WTC11 (cell line): Measurements from ENCODE around the gene EMC9. TPM values are rescaled to one million over a fixed set of nuclear protein-coding genes. Genes with fewer than 3 reads are reported as not detected.

ENCODE experiments used
- ATAC-seq: fragments of 200-7000 bp; cut with Tn5 transposase; 2 replicates; pipeline ENCODE4 v1.10.0; 2021; ENCODE audit warnings: mild to moderate bottlenecking, moderate library complexity
- CTCF ChIA-PET: fragments of 300-600 bp; sonication (Branson Sonifier 250); formaldehyde crosslinking; loops from one replicate; lab custom pipeline; 2021; ENCODE audit warnings: antibody characterized with exemption; lab: Charles Lee
- POLR2A ChIA-PET: fragments of 350-600 bp; sonication (Branson Sonifier 250); formaldehyde crosslinking; loops from one replicate; lab custom pipeline; 2021; ENCODE audit warnings: antibody characterized with exemption; lab: Charles Lee
- DNase-seq: peaks from one replicate; pipeline ENCODE4 v3.0.0; 2021; ENCODE audit warnings: low spot score
- H3K27ac Mint-ChIP-seq: 2 replicates; pipeline ENCODE4 v1.8.0; 2021; ENCODE audit warnings: mixed read lengths
- H3K27me3 Mint-ChIP-seq: 2 replicates; pipeline ENCODE4 v1.8.0; 2021; ENCODE audit warnings: low read depth, mild to moderate bottlenecking, moderate library complexity, mixed read lengths
- H3K36me3 Mint-ChIP-seq: 2 replicates; pipeline ENCODE4 v1.8.0; 2021; ENCODE audit warnings: mixed read lengths
- H3K4me1 Mint-ChIP-seq: 2 replicates; pipeline ENCODE4 v1.8.0; 2022; ENCODE audit warnings: mixed read lengths
- H3K4me3 Mint-ChIP-seq: 2 replicates; pipeline ENCODE4 v1.8.0; 2021; ENCODE audit warnings: mild to moderate bottlenecking, moderate library complexity, mixed read lengths
- H3K9me3 Mint-ChIP-seq: 2 replicates; pipeline ENCODE4 v1.8.0; 2021; ENCODE audit warnings: mixed read lengths
- CREM ChIP-seq: sonication (generic); formaldehyde crosslinking; IDR thresholded peaks from 2 replicates; pipeline ENCODE4 v1.8.1; 2022; ENCODE audit warnings: mild to moderate bottlenecking, missing genetic modification reagents, moderate library complexity
- ELF4 ChIP-seq: sonication (generic); formaldehyde crosslinking; IDR thresholded peaks from 2 replicates; pipeline ENCODE4 v1.8.1; 2022; ENCODE audit warnings: low read depth, mild to moderate bottlenecking, moderate library complexity, missing genetic modification reagents
- FOXJ3 ChIP-seq: sonication (generic); formaldehyde crosslinking; IDR thresholded peaks from 2 replicates; pipeline ENCODE4 v1.9.0; 2021; ENCODE audit warnings: missing genetic modification reagents, mild to moderate bottlenecking, borderline replicate concordance
- GABPB1 ChIP-seq: sonication (generic); formaldehyde crosslinking; IDR thresholded peaks from 2 replicates; pipeline ENCODE4 v1.8.1; 2023; ENCODE audit warnings: mild to moderate bottlenecking, missing genetic modification reagents
- JUN ChIP-seq: sonication (generic); formaldehyde crosslinking; IDR thresholded peaks from 2 replicates; pipeline ENCODE4 v1.8.0; 2023; ENCODE audit warnings: mild to moderate bottlenecking, missing genetic modification reagents
- MAX ChIP-seq: sonication (generic); formaldehyde crosslinking; IDR thresholded peaks from 2 replicates; pipeline ENCODE4 v1.8.0; 2022; ENCODE audit warnings: mild to moderate bottlenecking, missing genetic modification reagents
- NFATC4 ChIP-seq: fragments of 250-450 bp; sonication (Bioruptor Pico); IDR thresholded peaks from 2 replicates; pipeline ENCODE4 v1.9.0; 2021; ENCODE audit warnings: mild to moderate bottlenecking
- NFE2L1 ChIP-seq: sonication (generic); formaldehyde crosslinking; IDR thresholded peaks from 2 replicates; pipeline ENCODE4 v1.8.1; 2023; ENCODE audit warnings: missing genetic modification reagents
- OVOL2 ChIP-seq: fragments of 250-450 bp; sonication (Bioruptor Pico); IDR thresholded peaks from 2 replicates; pipeline ENCODE4 v1.9.0; 2021; ENCODE audit warnings: mild to moderate bottlenecking, borderline replicate concordance
- RORB ChIP-seq: fragments of 250-450 bp; sonication (Bioruptor Pico); IDR thresholded peaks from 2 replicates; pipeline ENCODE4 v1.9.0; 2021; ENCODE audit warnings: mild to moderate bottlenecking
- SMAD3 ChIP-seq: sonication (generic); formaldehyde crosslinking; IDR thresholded peaks from 2 replicates; pipeline ENCODE4 v1.8.0; 2022; ENCODE audit warnings: missing genetic modification reagents, mild to moderate bottlenecking, borderline replicate concordance
- SOX15 ChIP-seq: fragments of 250-450 bp; sonication (Bioruptor Pico); IDR thresholded peaks from 2 replicates; pipeline ENCODE4 v1.9.0; 2021; ENCODE audit warnings: mild to moderate bottlenecking
- USF1 ChIP-seq: sonication (generic); formaldehyde crosslinking; IDR thresholded peaks from 2 replicates; pipeline ENCODE4 v1.8.0; 2022; ENCODE audit warnings: mild to moderate bottlenecking, missing genetic modification reagents
- ZBTB43 ChIP-seq: sonication (generic); formaldehyde crosslinking; IDR thresholded peaks from 2 replicates; pipeline ENCODE4 v1.8.1; 2023; ENCODE audit warnings: mild to moderate bottlenecking, missing genetic modification reagents
- ZNF121 ChIP-seq: sonication (generic); formaldehyde crosslinking; IDR thresholded peaks from 2 replicates; pipeline ENCODE4 v1.8.0; 2023; ENCODE audit warnings: missing genetic modification reagents
- ZNF671 ChIP-seq: fragments of 250-450 bp; sonication (Bioruptor Pico); IDR thresholded peaks from 2 replicates; pipeline ENCODE4 v1.8.0; 2021; ENCODE audit warnings: mild to moderate bottlenecking
- total RNA-seq: library from RNA; stranded (reverse); gene quantifications from 3 replicates; pipeline ENCODE4 v1.2.3, GENCODE V29; 2021
- TF ChIP-seq, protein P1 (sequence below): sonication (generic); formaldehyde crosslinking; IDR thresholded peaks from 2 replicates; pipeline ENCODE4 v1.8.1; 2023; ENCODE audit warnings: mild to moderate bottlenecking, missing genetic modification reagents, moderate library complexity
- TF ChIP-seq, protein P2 (sequence below): sonication (generic); formaldehyde crosslinking; IDR thresholded peaks from 2 replicates; pipeline ENCODE4 v1.8.1; 2023; ENCODE audit warnings: mild to moderate bottlenecking, missing genetic modification reagents, borderline replicate concordance
- TF ChIP-seq, protein P3 (sequence below): fragments of 250-450 bp; sonication (Bioruptor Pico); IDR thresholded peaks from 2 replicates; pipeline ENCODE4 v2.1.2; 2022; ENCODE audit warnings: mild to moderate bottlenecking, moderate library complexity
- TF ChIP-seq, protein P4 (sequence below): fragments of 250-450 bp; sonication (Bioruptor Pico); conservative IDR thresholded peaks from 2 replicates; pipeline ENCODE4 v1.9.0; 2021; ENCODE audit warnings: mild to moderate bottlenecking

The EMC9 gene
- total RNA-seq, 1 experiment from 2014 or later: 44.4 TPM

- H3K27me3 Mint-ChIP-seq: no peaks in the 10 kb centered on the region
- no peak for ATAC-seq
- peaks cover 29% of the 10 kb centered on the region for H3K36me3 Mint-ChIP-seq
- POLR2A ChIA-PET: no interaction called here
- CTCF ChIA-PET: interaction anchor here (1.5 kb wide), 1 partner anchor 18 kb away, joined by 3 read pairs; the partner anchor contains the start of gene IRF9
- H3K4me1 Mint-ChIP-seq: peaks cover 29% of the 10 kb centered on the region
- H3K4me3 Mint-ChIP-seq: no peak overlapping the region
- no peak for TF ChIP-seq ELF4
- TF ChIP-seq ZNF121: no peak
- no peak for TF ChIP-seq GABPB1
- no peak for TF ChIP-seq OVOL2
- TF ChIP-seq CREM (CRISPR knock-in tag): no peak
- no peak for TF ChIP-seq NFATC4 (CRISPR knock-in tag)
- TF ChIP-seq, protein P1, sequence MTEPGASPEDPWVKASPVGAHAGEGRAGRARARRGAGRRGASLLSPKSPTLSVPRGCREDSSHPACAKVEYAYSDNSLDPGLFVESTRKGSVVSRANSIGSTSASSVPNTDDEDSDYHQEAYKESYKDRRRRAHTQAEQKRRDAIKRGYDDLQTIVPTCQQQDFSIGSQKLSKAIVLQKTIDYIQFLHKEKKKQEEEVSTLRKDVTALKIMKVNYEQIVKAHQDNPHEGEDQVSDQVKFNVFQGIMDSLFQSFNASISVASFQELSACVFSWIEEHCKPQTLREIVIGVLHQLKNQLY: no peak
- TF ChIP-seq JUN: no peak
- no peak for TF ChIP-seq ZNF671 (CRISPR knock-in tag)
- H3K9me3 Mint-ChIP-seq: no peaks in the 10 kb centered on the region
- no peak overlapping the region for H3K27ac Mint-ChIP-seq
- DNase-seq: no peak
Measured at GRCh38 chr14:24143511-24143910, 2.1 kb upstream of the EMC9 start.

- DNase-seq: no peak
- peak overlapping the region; percentile 95 for H3K4me3 Mint-ChIP-seq
Measured at GRCh38 chr14:24139272-24139934, 2.0 kb downstream of the EMC9 start.

GRCh38 chr14:24138396-24139271 is 2.8 kb downstream of the EMC9 start:
- peak overlapping the region; percentile 95 for H3K4me3 Mint-ChIP-seq
- H3K36me3 Mint-ChIP-seq: peaks cover 33% of the 10 kb centered on the region
- no peaks in the 10 kb centered on the region for H3K9me3 Mint-ChIP-seq
- ChIA-PET CTCF (interaction anchor here (0.7 to 4.3 kb wide), 5 partner anchors 17 to 77 kb away, joined by 3 to 31 read pairs (median 5); partner anchors contain the start of genes IRF9 and MDP1), POLR2A (interaction anchor here (0.6 to 1.7 kb wide), 4 partner anchors 9 to 495 kb away, joined by 3 to 5 read pairs (median 3); partner anchors contain the start of genes DCAF11, NRL and PCK2)
- H3K4me1 Mint-ChIP-seq: peaks cover 31% of the 10 kb centered on the region
- no peak for DNase-seq
- ATAC-seq: no peak
- H3K27me3 Mint-ChIP-seq: no peaks in the 10 kb centered on the region
- H3K27ac Mint-ChIP-seq: peak overlapping the region; percentile 80
- TF ChIP-seq, protein P2, sequence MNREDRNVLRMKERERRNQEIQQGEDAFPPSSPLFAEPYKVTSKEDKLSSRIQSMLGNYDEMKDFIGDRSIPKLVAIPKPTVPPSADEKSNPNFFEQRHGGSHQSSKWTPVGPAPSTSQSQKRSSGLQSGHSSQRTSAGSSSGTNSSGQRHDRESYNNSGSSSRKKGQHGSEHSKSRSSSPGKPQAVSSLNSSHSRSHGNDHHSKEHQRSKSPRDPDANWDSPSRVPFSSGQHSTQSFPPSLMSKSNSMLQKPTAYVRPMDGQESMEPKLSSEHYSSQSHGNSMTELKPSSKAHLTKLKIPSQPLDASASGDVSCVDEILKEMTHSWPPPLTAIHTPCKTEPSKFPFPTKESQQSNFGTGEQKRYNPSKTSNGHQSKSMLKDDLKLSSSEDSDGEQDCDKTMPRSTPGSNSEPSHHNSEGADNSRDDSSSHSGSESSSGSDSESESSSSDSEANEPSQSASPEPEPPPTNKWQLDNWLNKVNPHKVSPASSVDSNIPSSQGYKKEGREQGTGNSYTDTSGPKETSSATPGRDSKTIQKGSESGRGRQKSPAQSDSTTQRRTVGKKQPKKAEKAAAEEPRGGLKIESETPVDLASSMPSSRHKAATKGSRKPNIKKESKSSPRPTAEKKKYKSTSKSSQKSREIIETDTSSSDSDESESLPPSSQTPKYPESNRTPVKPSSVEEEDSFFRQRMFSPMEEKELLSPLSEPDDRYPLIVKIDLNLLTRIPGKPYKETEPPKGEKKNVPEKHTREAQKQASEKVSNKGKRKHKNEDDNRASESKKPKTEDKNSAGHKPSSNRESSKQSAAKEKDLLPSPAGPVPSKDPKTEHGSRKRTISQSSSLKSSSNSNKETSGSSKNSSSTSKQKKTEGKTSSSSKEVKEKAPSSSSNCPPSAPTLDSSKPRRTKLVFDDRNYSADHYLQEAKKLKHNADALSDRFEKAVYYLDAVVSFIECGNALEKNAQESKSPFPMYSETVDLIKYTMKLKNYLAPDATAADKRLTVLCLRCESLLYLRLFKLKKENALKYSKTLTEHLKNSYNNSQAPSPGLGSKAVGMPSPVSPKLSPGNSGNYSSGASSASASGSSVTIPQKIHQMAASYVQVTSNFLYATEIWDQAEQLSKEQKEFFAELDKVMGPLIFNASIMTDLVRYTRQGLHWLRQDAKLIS: no peak
- no peak for TF ChIP-seq FOXJ3 (CRISPR knock-in tag)
- no peak for TF ChIP-seq USF1 (CRISPR knock-in tag)
- no peak for TF ChIP-seq RORB (CRISPR knock-in tag)
- TF ChIP-seq MAX (CRISPR knock-in tag): no peak
- TF ChIP-seq SMAD3: no peak
- no peak for TF ChIP-seq SOX15 (CRISPR knock-in tag)
- TF ChIP-seq, protein P3, sequence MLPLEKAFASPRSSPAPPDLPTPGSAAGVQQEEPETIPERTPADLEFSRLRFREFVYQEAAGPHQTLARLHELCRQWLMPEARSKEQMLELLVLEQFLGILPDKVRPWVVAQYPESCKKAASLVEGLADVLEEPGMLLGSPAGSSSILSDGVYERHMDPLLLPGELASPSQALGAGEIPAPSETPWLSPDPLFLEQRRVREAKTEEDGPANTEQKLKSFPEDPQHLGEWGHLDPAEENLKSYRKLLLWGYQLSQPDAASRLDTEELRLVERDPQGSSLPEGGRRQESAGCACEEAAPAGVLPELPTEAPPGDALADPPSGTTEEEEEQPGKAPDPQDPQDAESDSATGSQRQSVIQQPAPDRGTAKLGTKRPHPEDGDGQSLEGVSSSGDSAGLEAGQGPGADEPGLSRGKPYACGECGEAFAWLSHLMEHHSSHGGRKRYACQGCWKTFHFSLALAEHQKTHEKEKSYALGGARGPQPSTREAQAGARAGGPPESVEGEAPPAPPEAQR (CRISPR knock-in tag): no peak
- TF ChIP-seq, protein P4, sequence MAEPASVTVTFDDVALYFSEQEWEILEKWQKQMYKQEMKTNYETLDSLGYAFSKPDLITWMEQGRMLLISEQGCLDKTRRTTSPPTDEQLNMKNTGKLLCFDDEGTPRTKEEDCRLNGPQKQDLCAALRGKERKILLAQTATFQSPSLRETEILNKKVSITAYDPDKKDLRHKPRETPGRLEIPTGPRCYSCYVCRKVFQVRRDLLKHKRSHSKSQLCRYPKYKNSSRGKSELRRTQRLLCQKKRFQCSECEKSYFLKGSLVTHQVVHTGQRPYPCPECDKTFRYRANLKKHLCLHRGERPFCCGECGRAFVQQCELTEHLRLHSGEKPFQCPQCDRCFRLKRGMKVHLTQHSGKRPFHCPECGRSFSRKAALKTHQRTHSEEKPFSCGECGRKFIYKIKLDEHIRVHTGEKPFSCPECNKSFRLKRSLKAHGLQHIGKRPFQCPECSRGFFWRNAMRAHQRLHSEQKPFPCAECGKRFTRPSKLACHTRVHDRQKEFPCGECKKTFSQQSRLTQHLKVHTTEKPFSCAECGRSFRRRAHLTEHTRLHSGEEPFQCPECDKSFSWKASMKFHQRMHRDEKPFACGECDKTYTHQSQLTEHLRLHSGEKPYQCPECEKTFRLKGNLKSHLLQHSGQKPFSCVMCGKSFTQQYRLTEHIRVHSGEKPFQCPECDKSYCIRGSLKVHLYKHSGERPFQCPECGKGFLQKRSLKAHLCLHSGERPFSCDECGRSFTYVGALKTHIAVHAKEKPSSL: no peak
- no peak for TF ChIP-seq ZBTB43 (CRISPR knock-in tag)

More at GRCh38 chr14:24139272-24139934, 2.0 kb downstream of the EMC9 start:
- H3K4me1 Mint-ChIP-seq: peaks cover 31% of the 10 kb centered on the region
- ChIA-PET POLR2A (interaction anchor here (0.6 kb wide), 1 partner anchor 496 kb away, joined by 3 read pairs; no protein-coding TSS in a partner anchor), CTCF (interaction anchor here (0.7 to 1.4 kb wide), 2 partner anchors 18 to 21 kb away, joined by 3 to 5 read pairs; partner anchors contain the start of gene IRF9)
- peaks cover 36% of the 10 kb centered on the region for H3K36me3 Mint-ChIP-seq
- TF ChIP-seq NFE2L1 (CRISPR knock-in tag): no peak
- TF ChIP-seq GABPB1: peak; percentile 48
- peak overlapping the region; percentile 53; the same call in 1 of the 2 replicates for H3K27ac Mint-ChIP-seq
- no peaks in the 10 kb centered on the region for H3K9me3 Mint-ChIP-seq
- no peak for ATAC-seq
- H3K27me3 Mint-ChIP-seq: no peaks in the 10 kb centered on the region
